ENCODE measurements around the gene PSG5.
"Not testable (repeated sequence)": the region's sequence is repeated elsewhere in the genome, so short reads cannot be mapped to it uniquely, and the experiment has no call there.

PSG5 gene

GRCh38 chr19:43186311-43186935 lies at the start of gene PSG5:
TSS of gene PSG5 (minus strand) at chr19:43186536. CDS start at chr19:43186405, 131 bp downstream.
- DNase-seq = not testable (repeated sequence)

- DNase-seq = not testable (repeated sequence)
These were observed 49.4 kb upstream of the PSG5 start for GRCh38 chr19:43235686-43236085.

DNA sequence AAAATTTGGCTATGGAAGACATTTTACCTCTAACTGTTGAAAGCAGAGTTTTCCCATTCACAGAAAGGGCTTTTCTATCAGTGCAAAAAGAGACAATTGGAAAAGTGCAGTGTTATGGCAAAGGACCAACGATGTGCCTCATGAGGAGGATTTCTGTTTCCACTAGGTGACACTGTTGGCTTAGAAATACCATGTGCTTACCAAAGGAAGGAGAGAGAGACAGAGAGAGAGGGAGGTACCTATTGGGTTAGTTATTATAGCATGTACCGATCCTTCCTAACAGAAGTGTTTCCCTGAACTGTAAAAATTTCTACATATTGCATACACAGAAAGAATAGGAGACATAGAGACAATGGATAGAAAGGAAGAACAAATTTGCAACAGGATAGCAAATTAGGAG lies 43.0 kb upstream of the PSG5 start:
- DNase-seq = no peak

DNA sequence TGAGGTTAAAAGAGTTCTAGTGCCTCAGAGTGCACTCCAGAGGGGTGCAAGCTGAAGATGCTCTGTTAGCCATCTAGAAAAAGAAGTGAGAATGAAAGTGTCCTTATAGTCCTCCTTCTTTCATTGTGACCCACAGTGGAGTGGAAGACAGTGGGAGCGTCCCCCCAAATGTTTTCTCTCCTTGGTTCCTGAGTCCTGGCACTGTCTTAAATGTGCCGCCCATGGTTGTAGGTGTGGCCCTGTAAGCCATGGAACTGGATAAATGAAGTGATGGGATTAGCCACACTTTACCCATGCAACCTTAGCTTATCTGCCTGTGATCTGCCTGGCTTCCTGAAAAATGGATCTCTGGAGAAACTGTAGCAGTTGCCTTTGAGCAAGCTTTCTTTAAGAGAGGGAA lies 42.4 kb upstream of the PSG5 start:
- not testable (repeated sequence) for DNase-seq

GRCh38 chr19:43226986-43227385 lies 40.6 kb upstream of the PSG5 start:
- not testable (repeated sequence) for DNase-seq

DNA sequence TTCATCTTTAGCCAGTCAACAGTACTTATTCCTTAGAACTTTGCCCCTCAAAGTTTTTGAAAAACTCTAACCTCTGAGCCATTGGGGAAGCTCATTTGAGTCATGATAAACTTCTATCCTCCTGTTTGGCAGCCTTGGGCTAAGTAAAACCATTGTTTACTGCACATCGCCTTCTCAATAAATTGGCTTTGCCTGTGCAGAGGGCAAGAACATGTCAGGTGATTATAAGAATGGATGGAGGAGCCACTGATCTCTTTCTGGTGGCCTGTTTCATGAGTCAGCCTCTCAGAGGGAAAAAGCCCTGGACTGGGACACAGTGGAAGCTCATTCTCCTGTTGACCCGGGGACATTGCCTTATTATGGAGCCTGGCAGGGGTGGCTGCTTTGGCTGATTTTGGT lies 38.5 kb upstream of the PSG5 start:
- no peak for DNase-seq

- not testable (repeated sequence) for DNase-seq
These were observed 38.0 kb upstream of the PSG5 start for GRCh38 chr19:43224201-43224854.

- DNase-seq = not testable (repeated sequence)
These were observed 35.6 kb upstream of the PSG5 start for GRCh38 chr19:43221891-43222290.

- not testable (repeated sequence) for DNase-seq
These were observed 32.8 kb upstream of the PSG5 start for GRCh38 chr19:43219136-43219535.

- not testable (repeated sequence) for DNase-seq
These were observed 29.5 kb upstream of the PSG5 start for GRCh38 chr19:43215881-43216280.

DNA sequence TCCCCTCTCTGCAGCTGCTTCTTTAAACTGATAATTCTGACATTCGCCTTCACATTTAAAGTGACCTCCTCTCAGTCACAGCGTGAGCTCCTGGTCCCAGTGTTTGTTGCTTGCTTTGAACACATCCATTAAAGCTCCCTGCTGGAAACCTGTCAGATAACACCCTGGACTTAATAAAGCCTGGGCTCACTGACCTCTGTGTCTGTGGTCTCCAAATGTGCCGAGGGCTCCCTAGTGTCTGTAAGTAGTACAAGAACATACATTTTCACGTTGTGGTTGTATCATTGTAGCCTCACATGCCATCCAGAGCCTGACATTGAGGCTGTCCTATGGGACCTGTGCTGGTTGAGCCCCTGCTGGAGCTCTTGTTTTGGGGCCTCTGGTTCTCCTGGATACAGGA lies 21.7 kb upstream of the PSG5 start:
- DNase-seq = no peak

DNA sequence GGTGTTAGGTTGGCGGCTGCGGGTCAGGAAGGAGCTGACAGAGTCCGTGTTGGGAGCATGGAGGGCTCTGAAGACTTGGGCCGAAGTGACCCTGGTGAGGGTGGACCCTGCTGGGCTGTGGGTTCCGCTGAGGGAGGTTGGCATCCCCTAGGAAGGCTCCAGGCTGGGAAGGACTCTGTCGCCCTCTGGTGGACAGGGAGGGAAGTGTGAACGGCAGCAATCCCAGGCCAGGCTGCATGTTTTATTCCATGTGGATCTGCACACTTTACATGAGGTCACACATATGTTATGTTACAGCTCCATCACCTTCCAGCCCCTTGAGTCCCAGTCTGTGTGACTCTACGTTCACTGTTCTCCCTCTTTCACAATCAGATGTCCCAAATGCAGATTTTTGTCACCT lies 20.8 kb upstream of the PSG5 start:
- DNase-seq = not testable (repeated sequence)

DNA sequence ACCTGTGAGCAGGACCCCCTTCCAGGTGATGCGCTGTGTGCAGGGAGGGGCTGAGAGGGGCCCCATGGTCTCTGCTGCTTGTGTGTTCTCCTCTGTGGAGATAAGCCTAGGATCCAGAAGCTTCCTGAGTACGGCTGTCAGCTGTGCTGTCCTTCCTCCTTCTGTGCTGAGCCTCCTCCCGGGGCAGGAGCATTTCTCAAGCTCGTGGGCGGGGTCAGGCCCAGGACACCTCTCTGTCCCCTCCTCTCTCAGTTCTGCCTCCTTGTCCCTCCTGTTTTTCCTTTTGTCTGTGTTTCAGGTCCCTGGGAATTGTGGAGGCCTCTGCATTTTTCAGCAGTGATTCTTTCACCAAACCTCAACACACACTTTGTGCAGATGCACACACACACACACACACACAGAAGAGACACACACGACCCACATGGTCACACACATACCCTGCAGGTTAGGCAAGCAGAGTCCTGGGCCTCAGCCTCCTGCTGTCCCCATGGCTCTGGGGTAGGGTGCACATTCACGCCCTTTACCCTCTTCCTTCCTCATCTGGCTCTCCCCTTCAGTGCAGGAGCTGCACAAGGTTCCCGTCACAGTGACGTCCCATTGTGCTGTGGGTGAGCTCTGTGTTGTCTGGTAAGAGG lies 19.3 kb upstream of the PSG5 start, which contains the start of gene PSG4:
PSG4 (minus strand) TSS at position 168 of the 635 bp plus-strand sequence; CDS start at position 66, 102 bp downstream.
- DNase-seq = not testable (repeated sequence)

DNA sequence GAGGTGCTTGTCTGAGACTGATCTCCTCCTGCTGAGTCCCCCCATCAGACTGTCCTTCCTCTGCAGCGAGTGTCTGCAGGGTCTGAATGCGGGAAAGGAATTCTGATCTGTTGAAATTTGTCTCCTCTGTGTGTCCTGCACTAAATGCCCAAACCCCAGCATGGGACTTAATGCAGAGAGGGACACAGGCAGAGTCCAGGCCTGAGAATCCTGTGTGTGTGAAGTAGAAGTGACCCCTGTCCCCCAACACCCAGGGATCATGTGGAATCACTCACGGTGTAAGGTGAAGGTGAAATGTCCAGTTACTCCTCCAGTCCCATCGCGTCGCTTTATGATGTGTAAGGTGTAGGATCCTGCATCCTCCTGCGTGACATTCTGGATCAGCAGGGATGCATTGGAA lies 17.3 kb upstream of the PSG5 start:
- DNase-seq = not testable (repeated sequence)

DNA sequence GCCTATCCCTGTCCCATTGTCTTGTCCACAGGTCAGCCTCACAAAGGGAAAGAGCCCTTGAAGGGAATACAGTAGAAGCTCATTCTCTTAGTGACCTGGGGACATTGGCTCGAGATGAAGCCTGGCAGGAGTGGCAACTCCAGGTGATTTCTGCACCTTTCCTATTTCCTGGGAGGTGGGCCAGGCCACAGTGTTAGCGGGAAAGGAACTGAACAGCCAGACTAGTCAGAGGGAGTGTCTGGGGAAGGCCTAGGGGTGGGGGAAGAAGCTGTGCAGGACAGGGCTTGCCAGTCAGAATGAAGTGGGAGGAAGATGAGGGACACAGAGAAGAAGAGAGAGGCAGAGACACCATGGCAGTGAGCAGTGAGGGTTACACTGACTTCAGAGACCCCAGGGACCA lies 15.6 kb upstream of the PSG5 start:
- not testable (repeated sequence) for DNase-seq

- DNase-seq = not testable (repeated sequence)
These were observed 15.0 kb upstream of the PSG5 start for GRCh38 chr19:43201337-43201801.

- DNase-seq = not testable (repeated sequence)
These were observed 12.5 kb upstream of the PSG5 start for GRCh38 chr19:43198686-43199419.

DNA sequence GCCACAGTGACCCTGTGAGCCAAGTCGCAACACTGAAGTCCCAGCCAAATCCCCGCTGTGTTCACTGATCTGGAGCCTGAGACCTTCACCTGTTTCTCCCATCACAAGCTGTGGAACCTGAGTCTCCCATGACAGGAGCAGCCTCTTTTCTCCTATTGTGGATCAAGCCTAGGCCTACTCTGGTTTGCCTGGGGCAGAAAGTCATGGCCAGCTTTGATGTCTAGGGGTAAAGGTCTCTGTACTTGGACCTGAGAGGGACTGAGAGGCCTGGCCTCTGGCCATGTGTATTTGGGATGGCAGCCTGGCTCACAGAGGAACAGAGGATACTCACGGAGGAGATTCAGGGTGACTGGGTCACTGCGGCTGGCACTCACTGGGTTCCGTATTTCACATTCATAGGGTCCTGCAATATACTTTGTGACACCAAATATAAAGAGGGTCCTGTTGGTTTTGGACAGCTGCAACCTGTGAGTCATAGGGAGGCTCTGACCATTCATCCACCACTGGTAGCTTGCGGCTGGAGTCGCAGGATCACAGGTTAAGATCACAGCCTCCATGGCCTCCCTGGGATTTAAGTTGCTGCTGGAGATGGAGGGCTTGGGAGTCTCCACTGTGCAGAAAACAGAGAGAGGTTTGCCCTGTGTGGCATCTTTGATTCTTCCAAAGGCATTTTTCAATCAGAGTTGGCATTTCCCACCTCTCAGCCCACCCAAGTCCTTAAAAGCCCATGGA lies 11.5 kb upstream of the PSG5 start:
- DNase-seq = not testable (repeated sequence)

DNA sequence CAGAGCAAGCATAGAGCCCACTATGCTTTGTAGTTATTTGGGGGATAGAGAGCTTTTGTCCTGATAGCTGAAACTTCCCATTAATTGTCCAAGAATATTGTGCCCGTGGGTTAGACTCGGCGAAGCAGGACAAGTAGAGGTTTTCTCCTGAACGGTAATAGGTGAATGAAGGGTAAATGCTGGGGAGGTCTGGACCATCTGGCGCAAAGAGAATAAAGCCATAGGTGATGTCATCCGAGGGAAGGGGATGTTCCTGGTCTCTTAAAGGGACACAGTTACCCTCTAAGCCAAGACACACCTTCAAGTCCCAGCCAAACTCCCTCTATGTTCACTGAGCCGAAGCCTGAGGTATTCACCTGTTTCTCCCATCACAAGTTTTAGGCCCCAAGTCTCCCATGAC lies 8.1 kb upstream of the PSG5 start:
- not testable (repeated sequence) for DNase-seq

GRCh38 chr19:43192381-43193155 lies 6.2 kb upstream of the PSG5 start:
- DNase-seq = not testable (repeated sequence)

GRCh38 chr19:43188092-43188491 lies 1.8 kb upstream of the PSG5 start:
- not testable (repeated sequence) for DNase-seq
